Activated CD4-positive, alpha-beta memory T cell treated with anti-CD3 and anti-CD28 coated beads for 36 hours (primary cell): ENCODE data around the gene SIRT7. TPM values are rescaled to one million over a fixed set of nuclear protein-coding genes. Genes with fewer than 3 reads are reported as not detected.

Experiments used
- CTCF ChIA-PET: fragments of 350-600 bp; sonication (Branson Sonifier 250); formaldehyde crosslinking; loops from one replicate; lab custom pipeline; 2021; ENCODE audit warnings: antibody characterized with exemption, inconsistent platforms; lab: Charles Lee
- POLR2A ChIA-PET: fragments of 350-600 bp; sonication (Branson Sonifier 250); formaldehyde crosslinking; loops from one replicate; lab custom pipeline; 2021; ENCODE audit warnings: antibody characterized with exemption; lab: Charles Lee
- DNase-seq: peaks from one replicate; pipeline ENCODE4 v3.0.0-alpha.2; 2020
- H3K27ac Mint-ChIP-seq: one replicate; pipeline ENCODE4 v1.8.0; 2021; ENCODE audit warnings: mixed read lengths
- H3K27me3 Mint-ChIP-seq: one replicate; pipeline ENCODE4 v1.8.0; 2021; ENCODE audit warnings: mixed read lengths
- H3K36me3 Mint-ChIP-seq: one replicate; pipeline ENCODE4 v1.8.0; 2021; ENCODE audit warnings: mixed read lengths
- H3K4me1 Mint-ChIP-seq: one replicate; pipeline ENCODE4 v1.8.0; 2021; ENCODE audit warnings: low read depth, mixed read lengths
- H3K4me3 Mint-ChIP-seq: one replicate; pipeline ENCODE4 v1.8.0; 2021; ENCODE audit warnings: mild to moderate bottlenecking, mixed read lengths
- H3K9me3 Mint-ChIP-seq: one replicate; pipeline ENCODE4 v1.8.0; 2021; ENCODE audit warnings: mixed read lengths
- intact Hi-C: fragments of 100-400 bp; cut with micrococcal nuclease; formaldehyde crosslinking; loops from one replicate; pipeline ENCODE4 v1.15.1; 2023
- total RNA-seq, 2 experiments: library from RNA; stranded (reverse); gene quantifications; one replicate each; pipeline ENCODE4 v1.2.3, GENCODE V29; 2021

The SIRT7 gene
- total RNA-seq, 2 experiments from 2014 or later, result 32.0 to 33.1 TPM

DNA sequence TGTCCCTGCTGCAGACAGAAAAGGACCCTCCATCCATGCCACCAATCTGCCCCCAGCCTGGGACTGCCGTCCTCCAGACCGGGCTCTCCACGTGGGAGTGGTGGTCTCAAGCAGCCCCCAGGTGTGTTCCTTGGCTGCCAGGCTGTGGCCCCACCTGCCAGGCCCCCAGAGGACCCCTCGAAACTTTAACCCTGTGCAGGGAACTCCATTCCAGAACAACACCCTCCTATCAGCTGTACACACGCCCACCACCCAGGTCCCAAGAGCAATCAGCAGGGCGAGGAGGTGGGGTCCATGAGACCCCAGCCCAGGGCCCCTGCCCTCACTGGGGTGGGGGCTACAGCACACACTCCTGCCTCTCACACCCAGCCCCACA, 17.7 kb upstream of the SIRT7 start:
- ChIA-PET POLR2A (no interaction called here), CTCF (interaction anchor here (0.8 to 1.0 kb wide), 2 partner anchors 24 kb away, joined by 3 to 4 read pairs; no protein-coding TSS in a partner anchor)
- peaks cover 32% of the 10 kb centered on the region for H3K36me3 Mint-ChIP-seq
- H3K27ac Mint-ChIP-seq, result no peak overlapping the region
- H3K27me3 Mint-ChIP-seq, result peaks cover 1% of the 10 kb centered on the region
- peaks cover 10% of the 10 kb centered on the region for H3K4me1 Mint-ChIP-seq
- no peaks in the 10 kb centered on the region for H3K9me3 Mint-ChIP-seq
- intact Hi-C loops, result loop anchor here (2.0 kb wide), 1 partner anchor 41 kb away; the partner anchor contains the start of gene ASPSCR1
- peak overlapping the region; percentile 84 for H3K4me3 Mint-ChIP-seq
- no peak for DNase-seq

- POLR2A ChIA-PET, result no interaction called here
- H3K27me3 Mint-ChIP-seq, result peaks cover under 1% of the 10 kb centered on the region
These were observed 17.1 kb upstream of the SIRT7 start for GRCh38 chr17:81934850-81935708.

GRCh38 chr17:81934098-81934757, 16.3 kb upstream of the SIRT7 start:
- DNase-seq, result no peak
- H3K4me3 Mint-ChIP-seq, result peak overlapping the region; percentile 9
- ChIA-PET CTCF (interaction anchor here (1.1 kb wide), 1 partner anchor 28 kb away, joined by 3 read pairs; no protein-coding TSS in a partner anchor), POLR2A (interaction anchor here (0.6 kb wide), 1 partner anchor 63 kb away, joined by 4 read pairs; no protein-coding TSS in a partner anchor)
- intact Hi-C loops, result no loop called here
- H3K36me3 Mint-ChIP-seq, result peaks cover 32% of the 10 kb centered on the region
- H3K9me3 Mint-ChIP-seq, result no peaks in the 10 kb centered on the region
- H3K27ac Mint-ChIP-seq, result no peak overlapping the region
- H3K27me3 Mint-ChIP-seq, result peaks cover 7% of the 10 kb centered on the region
- peaks cover 10% of the 10 kb centered on the region for H3K4me1 Mint-ChIP-seq

More at GRCh38 chr17:81934850-81935708, 17.1 kb upstream of the SIRT7 start:
- Mint-ChIP-seq H3K4me1 (peaks cover 10% of the 10 kb centered on the region), H3K4me3 (peak overlapping the region; percentile 84), H3K9me3 (no peaks in the 10 kb centered on the region), H3K27ac (no peak overlapping the region), H3K36me3 (peaks cover 32% of the 10 kb centered on the region)
- DNase-seq, result no peak
- intact Hi-C loops, result no loop called here
- CTCF ChIA-PET, result interaction anchor here (0.8 to 1.1 kb wide), 2 partner anchors 25 to 27 kb away, joined by 3 read pairs; no protein-coding TSS in a partner anchor

GRCh38 chr17:81933178-81933699, 15.3 kb upstream of the SIRT7 start:
- H3K4me1 Mint-ChIP-seq, result peaks cover 10% of the 10 kb centered on the region
- peaks cover 32% of the 10 kb centered on the region for H3K36me3 Mint-ChIP-seq
- intact Hi-C loops, result no loop called here
- no peaks in the 10 kb centered on the region for H3K9me3 Mint-ChIP-seq
- POLR2A ChIA-PET, result interaction anchor here (0.5 to 0.7 kb wide), 2 partner anchors 10 to 41 kb away, joined by 3 to 4 read pairs; no protein-coding TSS in a partner anchor
- no peak for DNase-seq
- CTCF ChIA-PET, result interaction anchor here (1.0 kb wide), 1 partner anchor 88 kb away, joined by 3 read pairs; no protein-coding TSS in a partner anchor
- H3K4me3 Mint-ChIP-seq, result no peak overlapping the region
- no peak overlapping the region for H3K27ac Mint-ChIP-seq
- H3K27me3 Mint-ChIP-seq, result peaks cover 11% of the 10 kb centered on the region

- Mint-ChIP-seq H3K9me3 (no peaks in the 10 kb centered on the region), H3K4me3 (no peak overlapping the region), H3K27me3 (peaks cover 11% of the 10 kb centered on the region), H3K36me3 (peaks cover 32% of the 10 kb centered on the region), H3K4me1 (peaks cover 6% of the 10 kb centered on the region), H3K27ac (no peak overlapping the region)
- ChIA-PET CTCF (interaction anchor here (1.0 kb wide), 1 partner anchor 89 kb away, joined by 3 read pairs; no protein-coding TSS in a partner anchor), POLR2A (interaction anchor here (0.5 to 0.7 kb wide), 2 partner anchors 11 to 40 kb away, joined by 3 to 4 read pairs; no protein-coding TSS in a partner anchor)
- intact Hi-C loops, result no loop called here
- no peak for DNase-seq
These were observed 14.5 kb upstream of the SIRT7 start for GRCh38 chr17:81932333-81932983.

- no peak overlapping the region for H3K4me3 Mint-ChIP-seq
- H3K9me3 Mint-ChIP-seq, result no peaks in the 10 kb centered on the region
- no peak overlapping the region for H3K27ac Mint-ChIP-seq
- intact Hi-C loops, result no loop called here
- peaks cover 6% of the 10 kb centered on the region for H3K4me1 Mint-ChIP-seq
- ChIA-PET CTCF (no interaction called here), POLR2A (no interaction called here)
- peaks cover 32% of the 10 kb centered on the region for H3K36me3 Mint-ChIP-seq
- H3K27me3 Mint-ChIP-seq, result peaks cover 11% of the 10 kb centered on the region
- DNase-seq, result no peak
These were observed 13.8 kb upstream of the SIRT7 start for GRCh38 chr17:81931557-81932332.

DNA sequence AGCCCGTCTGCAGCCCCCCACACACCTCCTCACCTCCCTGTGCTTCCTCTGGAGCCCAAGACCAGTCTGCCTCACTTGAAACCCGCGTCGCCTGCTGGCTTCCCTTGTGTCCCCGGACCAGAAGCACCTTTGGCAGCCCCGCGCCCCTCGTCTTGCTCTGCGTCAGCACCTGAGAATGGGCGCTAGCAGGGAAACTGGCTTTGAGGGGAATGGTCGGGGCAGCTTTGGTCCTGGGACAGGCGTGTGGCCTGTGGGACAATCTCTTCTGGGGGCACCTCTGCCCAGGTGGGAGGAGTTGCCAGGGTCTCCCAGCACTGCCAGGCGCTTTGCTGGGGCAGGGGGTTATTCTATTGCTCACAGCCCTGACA, 13.2 kb upstream of the SIRT7 start:
- no peak overlapping the region for H3K27ac Mint-ChIP-seq
- ChIA-PET POLR2A (no interaction called here), CTCF (no interaction called here)
- no peak for DNase-seq
- H3K9me3 Mint-ChIP-seq, result no peaks in the 10 kb centered on the region
- H3K4me3 Mint-ChIP-seq, result peak overlapping the region; percentile 0
- peaks cover 11% of the 10 kb centered on the region for H3K4me1 Mint-ChIP-seq
- H3K36me3 Mint-ChIP-seq, result peaks cover 28% of the 10 kb centered on the region
- intact Hi-C loops, result no loop called here
- H3K27me3 Mint-ChIP-seq, result peaks cover 11% of the 10 kb centered on the region

GRCh38 chr17:81930142-81931125, 12.5 kb upstream of the SIRT7 start:
- Mint-ChIP-seq H3K4me1 (peaks cover 11% of the 10 kb centered on the region), H3K9me3 (no peaks in the 10 kb centered on the region), H3K27me3 (peaks cover 11% of the 10 kb centered on the region), H3K27ac (no peak overlapping the region), H3K4me3 (peak overlapping the region; percentile 8), H3K36me3 (peaks cover 22% of the 10 kb centered on the region)
- no peak for DNase-seq
- ChIA-PET CTCF (interaction anchor here (1.0 to 1.3 kb wide), 2 partner anchors 29 to 91 kb away, joined by 3 to 4 read pairs; no protein-coding TSS in a partner anchor), POLR2A (no interaction called here)
- intact Hi-C loops, result no loop called here

DNA sequence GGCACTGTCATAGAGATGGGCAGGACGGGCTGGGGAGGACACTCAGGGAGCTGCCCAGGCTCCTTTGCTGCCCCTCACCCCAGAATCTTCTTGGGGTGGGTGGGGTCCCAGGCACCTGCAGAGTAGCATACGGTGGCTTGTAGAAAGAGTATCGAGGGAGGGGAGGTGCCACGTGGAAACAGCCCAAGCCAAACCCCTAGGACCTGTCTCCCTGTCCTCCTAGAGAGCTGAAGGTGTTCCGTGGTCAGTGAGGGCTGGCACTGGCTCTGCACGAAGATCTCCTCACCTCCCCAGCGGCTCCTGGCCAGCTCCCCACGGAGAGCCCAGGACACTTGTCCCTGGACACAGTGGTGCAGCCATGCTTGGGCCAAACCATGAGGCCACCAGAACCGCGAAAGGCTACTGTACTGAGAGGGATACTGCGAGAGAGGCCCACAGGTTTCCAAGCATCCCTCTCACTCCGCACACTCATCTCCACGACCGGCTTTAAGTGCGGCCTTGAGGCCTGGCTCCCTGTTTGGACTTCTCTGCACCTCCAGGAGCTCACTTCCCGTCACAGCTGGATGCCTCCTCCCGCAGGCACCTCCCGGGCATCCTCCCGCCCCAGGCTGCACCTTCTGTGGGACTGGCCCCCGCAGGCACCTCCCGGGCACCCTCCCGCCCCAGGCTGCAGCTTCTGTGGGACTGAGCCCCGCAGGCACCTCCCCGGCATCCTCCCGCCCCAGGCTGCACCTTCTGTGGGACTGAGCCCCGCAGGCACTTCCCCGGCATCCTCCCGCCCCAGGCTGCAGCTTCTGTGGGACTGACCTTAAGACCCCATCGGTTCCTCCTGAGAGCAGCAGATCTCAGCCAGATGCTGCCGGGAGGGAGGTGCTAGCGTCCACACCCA, 11.5 kb upstream of the SIRT7 start:
- Mint-ChIP-seq H3K27ac (no peak overlapping the region), H3K9me3 (no peaks in the 10 kb centered on the region), H3K4me1 (peaks cover 15% of the 10 kb centered on the region), H3K27me3 (peaks cover 11% of the 10 kb centered on the region), H3K36me3 (peaks cover 14% of the 10 kb centered on the region), H3K4me3 (peak overlapping the region; percentile 8)
- POLR2A ChIA-PET, result interaction anchor here (0.6 kb wide), 1 partner anchor 12 kb away, joined by 3 read pairs; no protein-coding TSS in a partner anchor
- intact Hi-C loops, result loop anchor here (5.0 kb wide), 1 partner anchor 57 kb away; the partner anchor contains the start of gene ARHGDIA
- DNase-seq, result no peak
- CTCF ChIA-PET, result interaction anchor here (1.0 to 1.4 kb wide), 3 partner anchors 30 to 177 kb away, joined by 3 to 4 read pairs (median 4); no protein-coding TSS in a partner anchor
